Gastroesophageal sphincter (tissue), 3 donors: ENCODE results near the gene TPM1.

Experiments used
- EP300 ChIP-seq: sonication (generic); formaldehyde crosslinking; IDR thresholded peaks from one replicate; pipeline ENCODE4 v1.6.1; 2017; ENCODE audit warnings: antibody characterized with exemption, mild to moderate bottlenecking
- POLR2A ChIP-seq, 2 donors: fragments of 450-650 bp; IDR thresholded peaks; one replicate each; pipeline ENCODE4 v1.6.1; 2017; ENCODE audit warnings: antibody characterized with exemption in 2 of 2, mild to moderate bottlenecking in 2 of 2, moderate library complexity in 1 of 2
- POLR2AphosphoS5 ChIP-seq: sonication (generic); formaldehyde crosslinking; IDR thresholded peaks from one replicate; pipeline ENCODE4 v1.6.1; 2017; ENCODE audit warnings: antibody characterized with exemption
- TF ChIP-seq, protein P1 (sequence below), 4 experiments: fragments of 200-600 bp in 2 of 4; fragments of 450-650 bp in 2 of 4; sonication (generic) in 1 of 4; IDR thresholded peaks; one replicate each; pipeline ENCODE4 v1.5.1; 2017 to 2019; ENCODE audit warnings: antibody characterized with exemption in 4 of 4, mild to moderate bottlenecking in 2 of 4, moderate library complexity in 2 of 4

DNA sequence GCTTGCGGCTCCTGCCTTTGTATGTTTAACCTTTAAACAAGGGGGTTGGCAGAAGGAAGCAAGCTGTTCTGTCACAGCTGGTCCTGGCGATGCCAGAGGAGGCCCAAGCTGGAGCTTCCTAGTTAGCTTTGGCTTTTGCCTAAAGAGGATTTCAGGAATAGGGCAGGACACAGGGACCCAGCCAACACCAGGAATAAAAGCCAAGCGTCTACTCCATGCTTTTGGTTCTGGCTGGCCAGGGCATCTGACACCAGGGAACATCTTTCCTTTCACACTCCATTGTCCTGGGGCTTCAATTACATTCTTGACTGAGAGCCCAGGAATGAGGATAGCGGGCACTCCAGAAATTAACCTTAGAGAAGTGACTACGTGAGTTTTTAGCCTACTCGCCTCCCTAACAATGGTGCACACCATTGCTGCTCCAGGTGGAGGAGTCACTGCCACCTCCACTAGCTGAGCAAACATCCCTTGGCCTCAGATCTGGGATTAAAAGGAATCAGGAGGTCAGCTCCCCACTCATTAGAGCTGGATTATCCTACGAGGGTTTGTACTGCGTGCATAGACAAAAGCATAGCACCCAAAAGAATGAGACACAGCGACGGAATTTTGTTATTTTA lies 38.2 kb downstream of the TPM1 start:
- TF ChIP-seq, protein P1, sequence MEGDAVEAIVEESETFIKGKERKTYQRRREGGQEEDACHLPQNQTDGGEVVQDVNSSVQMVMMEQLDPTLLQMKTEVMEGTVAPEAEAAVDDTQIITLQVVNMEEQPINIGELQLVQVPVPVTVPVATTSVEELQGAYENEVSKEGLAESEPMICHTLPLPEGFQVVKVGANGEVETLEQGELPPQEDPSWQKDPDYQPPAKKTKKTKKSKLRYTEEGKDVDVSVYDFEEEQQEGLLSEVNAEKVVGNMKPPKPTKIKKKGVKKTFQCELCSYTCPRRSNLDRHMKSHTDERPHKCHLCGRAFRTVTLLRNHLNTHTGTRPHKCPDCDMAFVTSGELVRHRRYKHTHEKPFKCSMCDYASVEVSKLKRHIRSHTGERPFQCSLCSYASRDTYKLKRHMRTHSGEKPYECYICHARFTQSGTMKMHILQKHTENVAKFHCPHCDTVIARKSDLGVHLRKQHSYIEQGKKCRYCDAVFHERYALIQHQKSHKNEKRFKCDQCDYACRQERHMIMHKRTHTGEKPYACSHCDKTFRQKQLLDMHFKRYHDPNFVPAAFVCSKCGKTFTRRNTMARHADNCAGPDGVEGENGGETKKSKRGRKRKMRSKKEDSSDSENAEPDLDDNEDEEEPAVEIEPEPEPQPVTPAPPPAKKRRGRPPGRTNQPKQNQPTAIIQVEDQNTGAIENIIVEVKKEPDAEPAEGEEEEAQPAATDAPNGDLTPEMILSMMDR (IDR thresholded peaks at IDR 0.05) = no peak
- TF ChIP-seq POLR2AphosphoS5 (no peak), POLR2A (IDR thresholded peaks at IDR 0.05) (no peak), EP300 (no peak)
